GM12874 (cell line): ENCODE results near the gene SERPINA1.

Experiments
- TF ChIP-seq, protein P1 (sequence below): IDR thresholded peaks from 2 replicates; pipeline ENCODE4 v1.5.1; 2011; ENCODE audit warnings: low read depth, mild to moderate bottlenecking, control low read depth, low read length, moderate library complexity; ENCODE audit not compliant: insufficient read depth

The SERPINA1 gene

DNA sequence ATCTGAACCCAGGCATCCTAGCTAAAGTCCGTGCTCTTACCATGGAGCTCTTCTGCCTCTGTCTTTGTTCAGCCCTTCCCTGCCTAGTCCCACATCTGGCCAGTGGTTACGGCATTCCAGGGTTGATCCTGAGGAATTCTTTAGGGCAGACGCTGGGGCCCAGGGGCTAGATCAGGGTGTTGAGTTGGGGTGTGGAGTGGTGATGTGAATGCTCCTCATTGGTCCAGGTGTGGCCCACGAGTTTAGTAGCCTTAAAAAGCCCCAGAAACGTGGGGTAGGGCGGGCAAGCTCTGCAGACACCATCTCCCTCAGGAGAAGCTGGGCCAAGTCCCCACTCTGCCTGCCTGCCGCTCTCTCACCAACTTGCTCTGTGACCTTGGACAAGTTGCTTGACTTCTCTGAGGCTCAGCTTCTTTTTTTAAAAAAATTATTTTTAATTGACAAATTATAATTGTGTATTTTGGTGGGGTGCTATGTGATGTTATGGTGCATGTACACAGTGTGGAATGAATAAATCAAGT, 56.3 kb downstream of the SERPINA1 start:
- TF ChIP-seq, protein P1, sequence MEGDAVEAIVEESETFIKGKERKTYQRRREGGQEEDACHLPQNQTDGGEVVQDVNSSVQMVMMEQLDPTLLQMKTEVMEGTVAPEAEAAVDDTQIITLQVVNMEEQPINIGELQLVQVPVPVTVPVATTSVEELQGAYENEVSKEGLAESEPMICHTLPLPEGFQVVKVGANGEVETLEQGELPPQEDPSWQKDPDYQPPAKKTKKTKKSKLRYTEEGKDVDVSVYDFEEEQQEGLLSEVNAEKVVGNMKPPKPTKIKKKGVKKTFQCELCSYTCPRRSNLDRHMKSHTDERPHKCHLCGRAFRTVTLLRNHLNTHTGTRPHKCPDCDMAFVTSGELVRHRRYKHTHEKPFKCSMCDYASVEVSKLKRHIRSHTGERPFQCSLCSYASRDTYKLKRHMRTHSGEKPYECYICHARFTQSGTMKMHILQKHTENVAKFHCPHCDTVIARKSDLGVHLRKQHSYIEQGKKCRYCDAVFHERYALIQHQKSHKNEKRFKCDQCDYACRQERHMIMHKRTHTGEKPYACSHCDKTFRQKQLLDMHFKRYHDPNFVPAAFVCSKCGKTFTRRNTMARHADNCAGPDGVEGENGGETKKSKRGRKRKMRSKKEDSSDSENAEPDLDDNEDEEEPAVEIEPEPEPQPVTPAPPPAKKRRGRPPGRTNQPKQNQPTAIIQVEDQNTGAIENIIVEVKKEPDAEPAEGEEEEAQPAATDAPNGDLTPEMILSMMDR: no peak

DNA sequence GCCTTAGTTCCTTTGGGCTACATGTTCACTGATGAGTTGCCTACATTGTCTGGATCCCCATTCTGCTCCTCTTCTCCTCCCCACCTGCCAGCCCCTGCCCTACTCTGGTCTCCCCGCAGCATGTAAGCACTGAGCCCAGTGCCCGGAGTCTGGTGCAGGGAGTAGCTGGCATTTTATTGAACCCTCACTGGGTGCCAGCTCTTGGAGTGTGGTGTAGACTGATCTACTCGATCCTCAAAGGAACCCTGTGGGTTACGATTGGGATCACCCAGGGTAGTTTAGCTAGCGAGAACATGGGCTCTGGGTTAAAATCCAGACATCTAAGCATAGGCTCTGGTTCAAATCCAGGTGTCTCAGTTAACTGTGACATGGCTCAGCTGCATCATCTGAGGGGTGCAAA, 56.9 kb downstream of the SERPINA1 start:
- TF ChIP-seq, protein P1: no peak

DNA sequence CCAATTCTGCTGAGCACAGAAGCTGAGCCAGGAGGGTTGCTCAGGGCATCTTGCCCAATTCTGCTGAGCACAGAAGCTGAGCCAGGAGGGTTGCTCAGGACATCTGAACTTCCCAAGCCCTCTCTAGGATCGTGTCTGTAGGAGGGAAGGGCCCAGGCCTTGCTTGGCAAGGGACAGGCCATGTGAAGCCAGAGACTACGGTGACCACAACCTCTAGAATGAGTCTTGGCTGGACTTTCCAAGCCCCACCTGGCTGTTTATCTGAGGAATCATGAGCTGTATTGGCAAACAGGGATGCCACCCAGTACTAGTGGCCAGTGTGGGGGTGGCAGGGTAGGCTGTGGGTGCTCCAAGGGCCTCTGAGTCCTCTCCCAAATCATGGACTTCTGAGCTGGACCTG, 57.5 kb downstream of the SERPINA1 start:
- TF ChIP-seq, protein P1: no peak

- TF ChIP-seq, protein P1: no peak
These were observed 58.0 kb downstream of the SERPINA1 start for GRCh38 chr14:94330432-94330831.

GRCh38 chr14:94329857-94330256, 58.5 kb downstream of the SERPINA1 start:
- TF ChIP-seq, protein P1: no peak

DNA sequence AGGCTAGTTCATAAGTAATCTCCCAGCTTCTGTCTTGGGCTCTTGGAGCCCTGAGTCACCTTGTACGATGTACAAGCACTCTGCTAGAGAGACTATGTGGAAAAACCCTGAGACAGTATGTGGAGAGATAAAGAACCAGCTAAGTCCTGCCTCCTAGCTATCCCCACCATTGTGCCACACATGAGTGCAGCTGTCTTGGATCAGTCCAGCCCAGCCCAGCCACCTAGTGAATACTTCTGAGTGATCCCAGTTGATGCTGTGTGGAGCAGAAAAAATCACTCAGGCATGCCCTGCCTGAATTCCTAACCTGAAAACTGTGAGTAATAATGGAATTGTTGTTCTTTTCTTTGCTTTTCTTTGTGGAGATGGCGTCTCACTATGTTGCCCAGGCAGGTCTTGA, 60.2 kb downstream of the SERPINA1 start:
- TF ChIP-seq, protein P1: no peak
